ENCODE results near the gene SLC30A2. TPM values are rescaled to one million over a fixed set of nuclear protein-coding genes. Genes with fewer than 3 reads are reported as not detected.

SLC30A2 gene
- polyA plus RNA-seq, 1 experiment = not detected

DNA sequence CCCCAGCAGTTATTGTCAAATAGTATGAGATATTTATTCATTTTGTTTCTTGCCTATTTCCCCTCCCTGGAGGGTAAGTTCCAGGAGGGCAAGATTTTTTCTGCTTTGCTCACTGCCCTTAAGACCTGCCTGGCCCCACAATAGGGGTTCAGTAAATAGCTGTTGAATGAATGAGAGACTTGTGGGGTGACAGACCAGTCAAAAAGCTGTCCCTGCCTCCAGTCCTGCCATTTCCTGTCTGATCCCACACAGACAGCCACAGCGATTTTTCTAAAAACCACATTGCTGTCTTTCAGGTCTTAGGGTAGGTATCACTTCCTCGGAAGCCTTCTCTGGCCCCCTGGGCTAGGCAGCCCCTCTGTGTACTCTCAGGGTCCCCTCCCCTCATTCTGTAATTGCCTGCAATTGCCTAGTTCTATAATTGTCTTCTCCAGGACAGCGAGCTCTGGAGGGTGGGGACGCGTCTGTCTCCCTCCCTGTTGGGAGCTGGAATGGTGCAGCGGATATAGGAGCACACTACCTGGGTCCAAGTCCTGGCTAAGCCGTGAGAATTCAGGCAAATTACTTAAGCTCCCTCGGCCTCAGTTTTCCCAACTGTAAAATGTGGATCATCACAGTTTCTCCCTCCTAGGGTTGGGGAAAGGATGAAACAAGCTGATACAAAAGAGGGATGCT is 26.1 kb downstream of the SLC30A2 start:
- DNase-seq (ENCODE audit: low read depth) = no peak
- Histone ChIP-seq H3K36me3 (ENCODE audit: control insufficient read depth, insufficient read depth, low read length) (no peaks in the 10 kb centered on the region), H3K27me3 (ENCODE audit: control insufficient read depth, insufficient read depth, low read length) (no peaks in the 10 kb centered on the region), H3K4me3 (ENCODE audit: low read depth, low read length) (no peak overlapping the region)
- POLR2A ChIA-PET = no interaction called here
- TF ChIP-seq, protein P1, sequence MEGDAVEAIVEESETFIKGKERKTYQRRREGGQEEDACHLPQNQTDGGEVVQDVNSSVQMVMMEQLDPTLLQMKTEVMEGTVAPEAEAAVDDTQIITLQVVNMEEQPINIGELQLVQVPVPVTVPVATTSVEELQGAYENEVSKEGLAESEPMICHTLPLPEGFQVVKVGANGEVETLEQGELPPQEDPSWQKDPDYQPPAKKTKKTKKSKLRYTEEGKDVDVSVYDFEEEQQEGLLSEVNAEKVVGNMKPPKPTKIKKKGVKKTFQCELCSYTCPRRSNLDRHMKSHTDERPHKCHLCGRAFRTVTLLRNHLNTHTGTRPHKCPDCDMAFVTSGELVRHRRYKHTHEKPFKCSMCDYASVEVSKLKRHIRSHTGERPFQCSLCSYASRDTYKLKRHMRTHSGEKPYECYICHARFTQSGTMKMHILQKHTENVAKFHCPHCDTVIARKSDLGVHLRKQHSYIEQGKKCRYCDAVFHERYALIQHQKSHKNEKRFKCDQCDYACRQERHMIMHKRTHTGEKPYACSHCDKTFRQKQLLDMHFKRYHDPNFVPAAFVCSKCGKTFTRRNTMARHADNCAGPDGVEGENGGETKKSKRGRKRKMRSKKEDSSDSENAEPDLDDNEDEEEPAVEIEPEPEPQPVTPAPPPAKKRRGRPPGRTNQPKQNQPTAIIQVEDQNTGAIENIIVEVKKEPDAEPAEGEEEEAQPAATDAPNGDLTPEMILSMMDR (IDR thresholded peaks at IDR 0.05; ENCODE audit: insufficient read depth, low read depth, low read length) = no peak
- CTCF ChIA-PET = interaction anchor here (0.6 to 2.8 kb wide), 6 partner anchors 9 to 1056 kb away, joined by 3 to 8 read pairs (median 4); partner anchors contain the start of gene PAFAH2

DNA sequence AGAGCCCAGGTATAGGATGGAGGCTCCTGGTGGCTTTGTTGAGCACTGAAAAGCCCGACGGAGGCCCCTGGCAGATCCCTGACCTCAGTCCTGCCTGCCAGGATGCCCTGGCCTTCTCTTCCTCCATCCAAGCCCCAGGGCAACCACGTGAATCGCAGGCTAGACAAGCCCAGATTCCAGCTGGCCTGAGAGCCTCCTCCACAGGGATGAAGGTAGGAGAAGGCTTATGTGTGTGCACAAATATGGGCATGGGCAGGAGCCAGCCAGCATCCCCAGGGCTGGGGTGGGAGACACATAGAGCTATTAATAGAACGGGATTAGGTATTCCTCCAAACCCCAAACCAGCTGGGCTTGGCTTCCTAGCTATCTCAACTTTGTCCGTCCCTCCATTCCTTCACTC is 28.3 kb downstream of the SLC30A2 start:
- no peak overlapping the region for H3K4me3 ChIP-seq (ENCODE audit: low read depth, low read length)
- CTCF ChIA-PET = interaction anchor here (0.5 to 2.3 kb wide), 7 partner anchors 13 to 1988 kb away, joined by 3 to 8 read pairs (median 3); partner anchors contain the start of gene PAFAH2
- H3K36me3 ChIP-seq (ENCODE audit: control insufficient read depth, insufficient read depth, low read length) = no peaks in the 10 kb centered on the region

DNA sequence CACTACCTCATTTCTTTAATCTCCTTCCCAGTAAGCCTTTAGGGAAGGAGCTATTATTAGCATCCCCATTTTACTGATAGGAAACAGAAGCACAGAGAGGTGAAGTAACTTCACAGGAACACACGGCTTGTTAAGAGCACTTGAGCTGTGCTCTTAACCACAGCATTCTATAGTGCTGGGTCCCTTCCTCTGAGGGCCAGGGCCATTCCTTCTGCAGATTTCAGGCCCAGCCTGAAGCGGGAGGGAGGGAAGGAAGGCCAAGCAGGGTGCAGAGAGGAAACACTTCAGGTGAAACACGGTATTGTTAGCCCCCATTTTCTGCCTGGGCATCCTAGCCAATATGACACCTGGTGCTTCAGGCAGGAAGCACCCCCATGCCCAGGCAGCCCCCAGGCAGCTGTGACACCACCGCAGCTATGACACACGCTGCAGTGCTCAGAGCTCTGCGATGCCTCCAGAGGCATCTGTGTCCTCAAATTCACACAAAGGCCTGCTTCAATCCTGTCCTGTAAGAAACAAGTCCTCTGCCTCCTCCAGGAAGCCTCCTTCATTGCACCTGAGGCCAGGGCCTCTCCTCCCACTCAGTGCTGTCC is 28.9 kb downstream of the SLC30A2 start:
- CTCF ChIA-PET = interaction anchor here (0.8 to 2.3 kb wide), 5 partner anchors 12 to 153 kb away, joined by 3 to 8 read pairs (median 5); partner anchors contain the start of genes PAFAH2 and ZNF593
- TF ChIP-seq, protein P1 (IDR thresholded peaks at IDR 0.05; ENCODE audit: insufficient read depth, low read depth, low read length) = no peak

More for the DNA sequence above, 28.3 kb downstream of the SLC30A2 start:
- no peak for DNase-seq (ENCODE audit: low read depth)
- TF ChIP-seq, protein P1 (IDR thresholded peaks at IDR 0.05; ENCODE audit: insufficient read depth, low read depth, low read length) = no peak
- no peaks in the 10 kb centered on the region for H3K27me3 ChIP-seq (ENCODE audit: control insufficient read depth, insufficient read depth, low read length)
- POLR2A ChIA-PET = no interaction called here

DNA sequence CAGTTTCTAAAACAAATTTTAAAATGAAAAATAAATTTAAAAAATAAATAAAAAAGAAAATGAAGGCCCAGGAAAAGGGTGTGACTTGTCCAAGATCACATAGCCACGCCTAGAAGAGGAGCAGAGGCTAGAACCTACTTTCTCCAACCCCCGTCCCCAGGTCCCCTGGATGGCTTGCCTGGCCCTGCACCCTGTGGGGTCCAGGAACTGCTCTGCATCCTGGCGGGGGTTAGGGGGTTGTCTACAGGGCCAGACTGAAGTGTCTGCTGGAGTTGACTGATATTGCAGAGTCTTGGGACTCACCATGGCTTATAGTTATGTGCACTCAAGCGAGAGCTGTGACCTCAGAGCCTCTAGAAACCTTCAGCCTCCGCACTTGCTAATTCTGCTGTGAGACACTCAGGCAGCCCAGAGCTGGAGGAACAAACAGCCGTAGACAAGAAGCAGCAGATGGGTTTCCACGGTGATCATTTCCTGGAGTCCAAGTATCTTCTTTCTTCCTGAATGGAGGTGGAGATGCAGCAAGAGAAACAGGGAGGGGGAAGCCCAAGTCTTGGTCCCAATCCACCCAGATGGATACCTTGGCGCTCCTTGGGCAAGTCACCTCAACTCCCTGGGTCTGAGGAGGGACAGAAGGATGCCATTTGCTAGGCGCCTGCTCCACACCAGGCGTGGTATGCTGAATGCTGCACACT is 29.5 kb downstream of the SLC30A2 start:
- TF ChIP-seq, protein P1 (IDR thresholded peaks at IDR 0.05; ENCODE audit: insufficient read depth, low read depth, low read length) = no peak
- Histone ChIP-seq H3K27me3 (ENCODE audit: control insufficient read depth, insufficient read depth, low read length) (no peaks in the 10 kb centered on the region), H3K36me3 (ENCODE audit: control insufficient read depth, insufficient read depth, low read length) (no peaks in the 10 kb centered on the region), H3K4me3 (ENCODE audit: low read depth, low read length) (no peak overlapping the region)
- CTCF ChIA-PET = interaction anchor here (0.6 to 2.3 kb wide), 5 partner anchors 12 to 153 kb away, joined by 3 to 8 read pairs (median 4); partner anchors contain the start of gene ZNF593
- no peak for DNase-seq (ENCODE audit: low read depth)
- POLR2A ChIA-PET = no interaction called here

More for the DNA sequence above, 28.9 kb downstream of the SLC30A2 start:
- no peaks in the 10 kb centered on the region for H3K36me3 ChIP-seq (ENCODE audit: control insufficient read depth, insufficient read depth, low read length)
- no peaks in the 10 kb centered on the region for H3K27me3 ChIP-seq (ENCODE audit: control insufficient read depth, insufficient read depth, low read length)
- POLR2A ChIA-PET = no interaction called here
- no peak for DNase-seq (ENCODE audit: low read depth)
- H3K4me3 ChIP-seq (ENCODE audit: low read depth, low read length) = no peak overlapping the region

DNA sequence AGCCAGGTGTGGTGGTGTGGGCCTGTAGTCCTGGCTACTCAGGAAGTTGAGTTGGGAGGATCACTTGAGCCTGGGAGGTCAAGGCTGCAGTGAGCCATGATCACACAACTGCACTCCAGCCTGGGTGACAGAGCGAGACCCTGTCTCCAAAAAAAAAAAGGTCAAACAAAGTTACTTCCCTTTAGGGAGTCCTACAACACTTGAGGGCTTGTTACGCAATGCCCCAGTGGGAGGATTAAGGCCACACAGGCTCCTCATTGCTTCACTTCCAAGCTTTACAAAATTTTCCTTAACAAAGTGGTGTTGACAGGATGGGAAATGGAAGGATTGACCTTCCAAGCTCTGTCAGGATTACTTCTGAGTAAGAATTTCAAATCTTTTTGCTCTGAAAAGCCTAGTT is 30.6 kb downstream of the SLC30A2 start:
- H3K27me3 ChIP-seq (ENCODE audit: control insufficient read depth, insufficient read depth, low read length) = no peaks in the 10 kb centered on the region
- no peak for DNase-seq (ENCODE audit: low read depth)
- TF ChIP-seq, protein P1 (IDR thresholded peaks at IDR 0.05; ENCODE audit: insufficient read depth, low read depth, low read length) = no peak
- ChIA-PET POLR2A (no interaction called here), CTCF (interaction anchor here (1.2 kb wide), 1 partner anchor 120 kb away, joined by 3 read pairs; no protein-coding TSS in a partner anchor)
- no peak overlapping the region for H3K4me3 ChIP-seq (ENCODE audit: low read depth, low read length)
- no peaks in the 10 kb centered on the region for H3K36me3 ChIP-seq (ENCODE audit: control insufficient read depth, insufficient read depth, low read length)

All from BJ (cell line).